Stomach (tissue), 9 donors: ENCODE results near the gene MDH1. TPM values are rescaled to one million over a fixed set of nuclear protein-coding genes. Genes with fewer than 3 reads are reported as not detected.
"Not testable (repeated sequence)": the region's sequence is repeated elsewhere in the genome, so short reads cannot be mapped to it uniquely, and the experiment has no call there.

ENCODE experiments used
- DNase-seq, 2 donors: peaks; one replicate each; pipeline versions ENCODE4 v3.0.0 to v3.0.0-alpha.2; 2013 to 2019
- H3K27ac ChIP-seq, 5 donors: fragments of 200-600 bp in 4 of 5; sonication (generic) in 4 of 5; one replicate each; pipeline ENCODE4 v1.5.1; 2013 to 2019; ENCODE audit warnings: mild to moderate bottlenecking in 1 of 5, moderate library complexity in 1 of 5
- H3K27me3 ChIP-seq, 3 donors: fragments of 200-600 bp; sonication (generic); one replicate each; pipeline ENCODE4 v1.5.1; 2017 to 2019; ENCODE audit warnings: mixed run types in 1 of 3
- H3K36me3 ChIP-seq, 4 donors: fragments of 200-600 bp; sonication (generic); 1 replicate in 3 of 4; 2 replicates in 1 of 4; pipeline ENCODE4 v1.5.1; 2016 to 2019
- H3K4me1 ChIP-seq, 4 donors: fragments of 200-600 bp; sonication (generic); one replicate each; pipeline ENCODE4 v1.5.1; 2016 to 2019
- H3K4me3 ChIP-seq, 4 donors: fragments of 200-600 bp; sonication (generic) in 3 of 4; one replicate each; pipeline ENCODE4 v1.5.1; 2016 to 2019; ENCODE audit warnings: mild to moderate bottlenecking in 1 of 4
- H3K9me3 ChIP-seq, 4 donors: fragments of 200-600 bp; sonication (generic); one replicate each; pipeline ENCODE4 v1.5.1; 2016 to 2019
- EP300 ChIP-seq: sonication (generic); formaldehyde crosslinking; IDR thresholded peaks from one replicate; pipeline ENCODE4 v1.6.1; 2017; ENCODE audit warnings: antibody characterized with exemption
- POLR2A ChIP-seq, 4 donors: fragments of 450-650 bp; IDR thresholded peaks; one replicate each; pipeline ENCODE4 v1.6.1; 2016; ENCODE audit warnings: antibody characterized with exemption in 4 of 4, control low read depth in 2 of 4, mild to moderate bottlenecking in 1 of 4, moderate library complexity in 1 of 4
- POLR2AphosphoS5 ChIP-seq, 3 donors: sonication (generic); formaldehyde crosslinking; IDR thresholded peaks; one replicate each; pipeline ENCODE4 v1.6.1; 2016; ENCODE audit warnings: antibody characterized with exemption in 3 of 3
- WGBS, 5 donors: extraction: QIAGEN DNeasy Blood & Tissue Kit in 3 of 5; methylation state at CpG; one replicate each; pipeline versions ENCODE4 v1.1.5 to v1.1.7; 2013 to 2018; 5-methylcytosine and 5-hydroxymethylcytosine counted together
- intact Hi-C: fragments of 100-400 bp; cut with DNase I; formaldehyde crosslinking; loops from one replicate; pipeline ENCODE4 v1.15.1; 2023; ENCODE audit warnings: low total_unique reads
- polyA plus RNA-seq, 3 donors: library from polyadenylated mRNA; stranded (reverse); fragments of 200-250 nt; gene quantifications; one replicate each; pipeline ENCODE4 v1.2.3, GENCODE V29; 2013
- total RNA-seq, 5 donors: library from RNA; depleted of rRNA; stranded (reverse); fragments of >200 nt; gene quantifications; one replicate each; pipeline versions ENCODE4 v1.1.0 to v1.2.3, GENCODE V29; 2014 to 2016
- TF ChIP-seq, protein P1 (sequence below), 7 experiments: fragments of 450-650 bp in 4 of 7; fragments of 200-600 bp in 3 of 7; sonication (generic) in 3 of 7; IDR thresholded peaks; one replicate each; pipeline ENCODE4 v1.5.1; 2016 to 2019; ENCODE audit warnings: antibody characterized with exemption in 7 of 7, control low read depth in 2 of 7, mild to moderate bottlenecking in 1 of 7
- donor health status: healthy with polysubstance abuse.
- donor health status: Bipolar disorder and iron deficiency.
- donor health status: healthy.

The MDH1 gene
- total and polyA plus RNA-seq, 8 donors, result 34.2 to 326 (median 218) TPM

DNA sequence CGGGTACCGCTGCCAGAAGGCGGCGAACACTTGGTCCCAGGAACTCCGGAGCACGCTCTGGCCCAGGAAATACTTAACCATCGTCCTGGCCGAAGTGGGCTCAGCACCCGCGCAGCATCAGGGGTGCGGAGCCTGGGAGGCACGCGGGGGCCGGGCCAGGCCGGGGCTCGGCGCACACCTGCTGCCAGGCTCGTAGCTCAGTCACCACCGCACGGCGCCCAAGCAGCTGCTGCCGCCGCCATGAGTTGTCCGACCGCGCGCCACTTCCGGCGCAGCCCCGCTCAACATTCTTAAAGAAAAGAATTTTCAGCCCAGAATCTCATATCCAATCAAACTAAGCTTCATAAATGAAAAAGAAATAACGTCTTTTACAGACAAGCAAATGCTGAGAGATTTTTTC lies 34.0 kb downstream of the MDH1 start:
- no peaks in the 10 kb centered on the region for H3K4me1 ChIP-seq
- no peak overlapping the region for H3K4me3 ChIP-seq
- no peak for DNase-seq
- WGBS, 5 donors, result 96 to 98% (median 97%) methylated on average over 26 to 31 of the region's 31 CpGs
- H3K9me3 ChIP-seq, result peaks cover 0 to 7% (median 2%) of the 10 kb centered on the region in 4 donors
- intact Hi-C loops, result no loop called here
- H3K27me3 ChIP-seq, result no peaks in the 10 kb centered on the region
- TF ChIP-seq POLR2AphosphoS5 (IDR thresholded peaks at IDR 0.05), result no peak
- no peak for TF ChIP-seq POLR2A (IDR thresholded peaks at IDR 0.05)
- TF ChIP-seq, protein P1, sequence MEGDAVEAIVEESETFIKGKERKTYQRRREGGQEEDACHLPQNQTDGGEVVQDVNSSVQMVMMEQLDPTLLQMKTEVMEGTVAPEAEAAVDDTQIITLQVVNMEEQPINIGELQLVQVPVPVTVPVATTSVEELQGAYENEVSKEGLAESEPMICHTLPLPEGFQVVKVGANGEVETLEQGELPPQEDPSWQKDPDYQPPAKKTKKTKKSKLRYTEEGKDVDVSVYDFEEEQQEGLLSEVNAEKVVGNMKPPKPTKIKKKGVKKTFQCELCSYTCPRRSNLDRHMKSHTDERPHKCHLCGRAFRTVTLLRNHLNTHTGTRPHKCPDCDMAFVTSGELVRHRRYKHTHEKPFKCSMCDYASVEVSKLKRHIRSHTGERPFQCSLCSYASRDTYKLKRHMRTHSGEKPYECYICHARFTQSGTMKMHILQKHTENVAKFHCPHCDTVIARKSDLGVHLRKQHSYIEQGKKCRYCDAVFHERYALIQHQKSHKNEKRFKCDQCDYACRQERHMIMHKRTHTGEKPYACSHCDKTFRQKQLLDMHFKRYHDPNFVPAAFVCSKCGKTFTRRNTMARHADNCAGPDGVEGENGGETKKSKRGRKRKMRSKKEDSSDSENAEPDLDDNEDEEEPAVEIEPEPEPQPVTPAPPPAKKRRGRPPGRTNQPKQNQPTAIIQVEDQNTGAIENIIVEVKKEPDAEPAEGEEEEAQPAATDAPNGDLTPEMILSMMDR (IDR thresholded peaks at IDR 0.05), result no peak
- no peak for TF ChIP-seq EP300
- no peaks in the 10 kb centered on the region for H3K36me3 ChIP-seq
- H3K27ac ChIP-seq, result no peak overlapping the region

DNA sequence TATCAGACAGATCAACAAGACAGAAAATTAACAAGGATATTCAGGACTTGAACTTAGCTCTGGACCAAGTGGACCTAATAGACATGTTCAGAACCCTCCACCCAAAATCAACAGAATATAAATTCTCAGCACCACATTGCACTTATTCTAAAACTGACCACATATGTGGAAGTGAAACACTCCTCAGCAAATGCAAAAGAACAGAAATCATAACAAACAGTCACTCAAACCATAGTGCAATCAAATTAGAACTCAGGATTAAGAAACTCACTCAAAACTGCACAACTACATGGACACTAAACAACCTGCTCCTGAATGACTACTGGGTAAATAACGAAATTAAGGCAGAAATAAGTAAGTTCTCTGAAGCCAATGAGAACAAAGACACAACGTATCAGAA lies 35.0 kb downstream of the MDH1 start:
- H3K27ac ChIP-seq, H3K4me1 ChIP-seq, DNase-seq, H3K4me3 ChIP-seq, H3K36me3 ChIP-seq, intact Hi-C loops, H3K27me3 ChIP-seq, H3K9me3 ChIP-seq: not testable (repeated sequence)
- 71 to 89% (median 87%) methylated on average over 2 of the region's 2 CpGs for WGBS, 5 donors

DNA sequence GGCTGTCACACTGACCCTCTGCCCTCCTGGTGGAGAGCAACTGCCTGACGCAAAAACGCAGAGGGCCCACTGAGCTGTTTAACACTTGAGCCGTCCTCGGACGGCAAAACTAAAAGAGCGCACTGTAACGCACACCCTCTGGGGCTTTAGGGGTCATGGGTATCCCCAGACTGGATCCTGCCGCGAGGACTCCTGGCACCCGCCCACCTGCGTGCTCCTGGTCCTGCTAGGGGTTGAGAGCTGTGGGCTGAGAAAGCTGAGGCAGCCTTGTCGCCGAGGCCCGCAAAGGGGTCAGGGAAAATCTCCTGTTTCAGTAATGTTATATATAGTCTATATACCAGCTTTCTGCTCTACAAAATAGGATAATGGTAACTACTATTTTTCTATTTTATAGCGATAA lies 39.1 kb downstream of the MDH1 start:
- Histone ChIP-seq H3K4me3 (no peak overlapping the region), H3K36me3 (no peaks in the 10 kb centered on the region), H3K9me3 (peaks cover 0 to 20% (median 12%) of the 10 kb centered on the region in 4 donors), H3K4me1 (no peaks in the 10 kb centered on the region), H3K27me3 (no peaks in the 10 kb centered on the region), H3K27ac (no peak overlapping the region)
- intact Hi-C loops, result no loop called here
- WGBS, 5 donors, result 92 to 97% (median 95%) methylated on average over 14 to 15 of the region's 15 CpGs
- DNase-seq, result no peak
- TF ChIP-seq, protein P1 (IDR thresholded peaks at IDR 0.05), result no peak
- TF ChIP-seq POLR2A (IDR thresholded peaks at IDR 0.05), result no peak
- TF ChIP-seq EP300, result no peak
- TF ChIP-seq POLR2AphosphoS5 (IDR thresholded peaks at IDR 0.05), result no peak

DNA sequence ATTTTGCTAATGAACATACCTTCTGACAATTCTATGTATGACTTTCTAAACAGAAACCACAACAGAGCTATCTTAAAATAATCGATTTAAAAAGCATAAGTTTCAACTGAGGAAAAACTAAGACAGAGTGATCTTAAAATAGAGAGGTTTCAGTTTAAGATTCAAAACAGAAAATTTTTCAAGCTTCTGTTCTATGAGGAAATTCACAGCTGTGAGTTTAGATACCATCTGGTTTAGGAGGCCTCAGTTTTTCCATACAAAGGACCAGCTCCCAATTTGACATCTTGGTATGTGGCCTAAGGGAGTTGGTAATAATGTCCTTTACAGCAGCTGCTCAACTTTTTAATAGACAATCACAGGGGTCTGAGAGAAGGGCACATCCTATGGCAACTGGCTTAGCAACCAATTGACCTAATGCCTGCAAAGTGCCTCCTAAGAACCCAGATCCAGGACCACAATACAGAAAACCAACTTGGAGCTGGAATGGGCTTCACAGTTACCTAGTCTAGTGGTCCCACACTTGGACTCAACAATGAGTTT lies 39.7 kb downstream of the MDH1 start:
- Histone ChIP-seq H3K4me1 (no peaks in the 10 kb centered on the region), H3K27me3 (no peaks in the 10 kb centered on the region), H3K36me3 (no peaks in the 10 kb centered on the region), H3K9me3 (peaks cover 0 to 24% (median 14%) of the 10 kb centered on the region in 4 donors), H3K27ac (no peak overlapping the region), H3K4me3 (no peak overlapping the region)
- WGBS, 5 donors, result 85 to 95% (median 94%) methylated on average over 1 of the region's 1 CpG
- intact Hi-C loops, result no loop called here
- no peak for DNase-seq
- TF ChIP-seq, protein P1 (IDR thresholded peaks at IDR 0.05), result no peak
- no peak for TF ChIP-seq POLR2A (IDR thresholded peaks at IDR 0.05)
- no peak for TF ChIP-seq POLR2AphosphoS5 (IDR thresholded peaks at IDR 0.05)
- TF ChIP-seq EP300, result no peak

DNA sequence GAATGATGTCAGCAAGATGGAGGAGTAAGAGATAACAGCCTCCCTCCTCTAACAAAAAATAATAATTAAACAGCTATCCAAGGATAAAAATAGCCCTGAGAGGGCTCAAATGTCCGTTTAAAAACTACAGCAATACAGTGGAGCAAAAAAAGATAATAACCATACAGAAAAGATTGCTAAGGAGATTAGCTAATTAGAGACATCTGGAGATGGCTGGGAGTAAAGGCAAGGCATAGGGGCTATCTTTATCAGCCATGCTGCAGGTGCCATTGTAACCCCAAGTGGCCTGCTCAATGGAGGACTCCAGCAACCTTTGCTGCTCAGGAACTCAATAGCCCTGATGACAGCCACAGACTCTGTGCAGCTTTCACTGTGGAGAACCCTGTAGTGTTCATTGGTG lies 42.7 kb downstream of the MDH1 start:
- Histone ChIP-seq H3K9me3 (peaks cover 0 to 45% (median 29%) of the 10 kb centered on the region in 4 donors), H3K4me1 (no peaks in the 10 kb centered on the region), H3K27ac (no peak overlapping the region), H3K4me3 (no peak overlapping the region), H3K27me3 (no peaks in the 10 kb centered on the region), H3K36me3 (no peaks in the 10 kb centered on the region)
- intact Hi-C loops, result no loop called here
- TF ChIP-seq, protein P1 (IDR thresholded peaks at IDR 0.05), result no peak
- no peak for TF ChIP-seq EP300
- TF ChIP-seq POLR2AphosphoS5 (IDR thresholded peaks at IDR 0.05), result no peak
- no peak for TF ChIP-seq POLR2A (IDR thresholded peaks at IDR 0.05)
- WGBS, 5 donors, result 40 to 77% (median 75%) methylated on average over 1 of the region's 1 CpG
- DNase-seq, result no peak
